K562 (cell line): Measurements from ENCODE around the gene RAB7A. TPM values are rescaled to one million over a fixed set of nuclear protein-coding genes. Genes with fewer than 3 reads are reported as not detected.

Experiments
- ATAC-seq: fragments of 200-7000 bp; cut with Tn5 transposase; 3 replicates; pipeline ENCODE4 v1.9.1; 2020; ENCODE audit warnings: moderate library complexity
- BruUV-seq: library from RNA; stranded (reverse); fragments of 400-500 nt; replicated peaks from 2 replicates; lab custom pipeline; 2021; lab: Mats Ljungman, UMichigan
- CTCF ChIA-PET: fragments of 300-600 bp; formaldehyde crosslinking; extraction: SDS; loops from one replicate; lab custom pipeline; 2021; ENCODE audit warnings: low intra/inter-chr PET ratio; lab: Yijun Ruan, JAX
- POLR2A ChIA-PET: fragments of 300-600, 350-650 bp; sonication (Branson Sonifier 250); formaldehyde crosslinking; extraction: SDS; loops from one replicate; lab custom pipeline; 2021; ENCODE audit warnings: antibody characterized with exemption, inconsistent platforms; lab: Yijun Ruan, JAX
- DNase-seq, 4 experiments: peaks; one replicate each; pipeline versions ENCODE4 v3.0.0 to v3.0.0-alpha.2; 2011 to 2018; ENCODE audit warnings: low spot score in 3 of 4, mixed read lengths in 3 of 4; ENCODE audit errors: extremely low read depth in 1 of 4
- FAIRE-seq: peaks from 2 replicates; lab custom pipeline; 2011; peaks lifted over from hg19 to GRCh38; lab: Jason Lieb, UNC
- H2AFZ ChIP-seq: 2 replicates; pipeline ENCODE4 v1.6.0; 2011; ENCODE audit warnings: low read depth, low read length, control low read depth, inconsistent platforms
- H3K27ac ChIP-seq: fragments of 200-600 bp; 3 replicates; pipeline ENCODE4 v1.8.0; 2011; ENCODE audit warnings: low read depth, mild to moderate bottlenecking, control low read depth, inconsistent platforms, low read length, moderate library complexity, mixed read lengths; ENCODE audit errors: extremely low read depth
- H3K27me3 ChIP-seq, 2 experiments: fragments of 300-600 bp in 1 of 2; 2 replicates in 1 of 2; 3 replicates in 1 of 2; pipeline versions ENCODE4 v1.6.0 to v1.8.0; 2011; ENCODE audit warnings: inconsistent platforms in 2 of 2, low read length in 2 of 2, mild to moderate bottlenecking in 1 of 2, mixed read lengths in 1 of 2, moderate library complexity in 1 of 2; ENCODE audit not compliant: control insufficient read depth in 2 of 2, insufficient read depth in 2 of 2
- H3K36me3 ChIP-seq: fragments of 300-600 bp; 3 replicates; pipeline ENCODE4 v1.8.0; 2011; ENCODE audit warnings: mild to moderate bottlenecking, low read length, inconsistent platforms; ENCODE audit not compliant: control insufficient read depth, insufficient read depth
- H3K4me1 ChIP-seq, 2 experiments: fragments of 200-600 bp in 1 of 2; replicated peaks in 1 of 2; 2 replicates in 1 of 2; 3 replicates in 1 of 2; pipeline versions ENCODE4 v1.5.1 to v1.8.0; 2011; ENCODE audit warnings: inconsistent platforms in 2 of 2, low read length in 2 of 2, mild to moderate bottlenecking in 1 of 2, mixed read lengths in 1 of 2, moderate library complexity in 1 of 2; ENCODE audit not compliant: control insufficient read depth in 2 of 2, insufficient read depth in 2 of 2
- H3K4me2 ChIP-seq: 2 replicates; pipeline ENCODE4 v1.6.1; 2011; ENCODE audit warnings: low read length, control low read depth, inconsistent platforms, mixed read lengths; ENCODE audit not compliant: insufficient read depth
- H3K4me3 ChIP-seq: fragments of 200-600 bp; sonication (generic), shearing (Covaris generic); 2 replicates; pipeline ENCODE4 v1.5.1; 2016; ENCODE audit warnings: control low read depth, inconsistent platforms
- H3K79me2 ChIP-seq: fragments of 200-600 bp; 3 replicates; pipeline ENCODE4 v1.8.0; 2011; ENCODE audit warnings: low read length, inconsistent platforms; ENCODE audit not compliant: control insufficient read depth, insufficient read depth
- H3K9ac ChIP-seq, 2 experiments: 2 replicates each; pipeline versions ENCODE4 v1.6.0 to v1.6.1; 2011; ENCODE audit warnings: low read depth in 2 of 2, low read length in 2 of 2, control low read depth in 1 of 2, inconsistent platforms in 1 of 2, mild to moderate bottlenecking in 1 of 2, mixed read lengths in 1 of 2; ENCODE audit not compliant: insufficient read depth in 1 of 2
- H3K9me1 ChIP-seq: one replicate; pipeline ENCODE4 v1.6.0; 2011; ENCODE audit warnings: inconsistent platforms, mild to moderate bottlenecking, low read length, moderate library complexity; ENCODE audit not compliant: control insufficient read depth, insufficient read depth
- H3K9me3 ChIP-seq: replicated peaks from 2 replicates; pipeline ENCODE4 v1.5.1; 2011; ENCODE audit warnings: low read depth, low read length, inconsistent platforms; ENCODE audit not compliant: control insufficient read depth, insufficient read depth
- H4K20me1 ChIP-seq: replicated peaks from 2 replicates; pipeline ENCODE4 v1.6.1; 2011; ENCODE audit warnings: low read length, inconsistent platforms, mixed read lengths; ENCODE audit not compliant: control insufficient read depth, insufficient read depth
- GTF2F1 ChIP-seq: IDR thresholded peaks from 2 replicates; pipeline ENCODE4 v1.6.1; 2011; ENCODE audit warnings: low read depth, low read length, improper control_type of control experiment
- RCOR1 ChIP-seq, 2 experiments: IDR thresholded peaks; 2 replicates each; pipeline ENCODE4 v1.6.1; 2012; ENCODE audit warnings: low read depth in 2 of 2, low read length in 2 of 2, borderline replicate concordance in 1 of 2, improper control_type of control experiment in 1 of 2
- SMC3 ChIP-seq: conservative IDR thresholded peaks from 2 replicates; pipeline ENCODE4 v1.6.1; 2011; ENCODE audit warnings: low read depth, low read length, improper control_type of control experiment; ENCODE audit not compliant: insufficient read depth
- ZBTB26 ChIP-seq: fragments of 450-650 bp; formaldehyde crosslinking; IDR thresholded peaks from 2 replicates; pipeline ENCODE4 v1.4.0; 2022; ENCODE audit warnings: missing genetic modification characterization
- WGBS: fragments of 100-300 bp; shearing (Covaris generic); methylation state at CpG from one replicate; pipeline ENCODE4 v1.1.6; 2016; ENCODE audit warnings: low coverage, mixed read lengths; ENCODE audit not compliant: insufficient coverage; ENCODE audit errors: missing lambda C conversion rate; 5-methylcytosine and 5-hydroxymethylcytosine counted together
- in situ Hi-C: fragments of 300-500 bp; cut with MboI; formaldehyde crosslinking; loops from 4 replicates; pipeline ENCODE4 v1.15.0; 2018; ENCODE audit warnings: inconsistent platforms, mixed read lengths
- intact Hi-C: fragments of 100-400 bp; cut with micrococcal nuclease; formaldehyde crosslinking; loops from 2 replicates; pipeline ENCODE4 v1.14.2; 2022
- polyA plus RNA-seq, 8 experiments: library from polyadenylated mRNA; depleted of rRNA in 4 of 8; stranded (reverse) in 5 of 8; unstranded in 3 of 8; fragments of >200 nt; fragmentation: Nextera tagmentation in 2 of 8; fragmentation: Illumina TruSeq in 1 of 8; extraction: Ambion mirVana in 2 of 8; extraction: Trizol in 1 of 8; gene quantifications; 2 replicates each; pipeline versions ENCODE4 v1.2.1 to v1.2.3, GENCODE V29; 2011 to 2014; ENCODE audit warnings: inconsistent platforms in 1 of 8, missing spikeins in 1 of 8
- total RNA-seq, 7 experiments: library from RNA; depleted of rRNA in 6 of 7; stranded (reverse); fragments of >200 nt in 6 of 7; fragmentation: Illumina TruSeq in 2 of 7; extraction: Trizol in 2 of 7; gene quantifications; 2 replicates each; pipeline versions ENCODE4 v1.2.1 to v1.2.3, GENCODE V29; 2011 to 2021; ENCODE audit warnings: low replicate concordance in 1 of 7
- TF ChIP-seq, protein P1 (sequence below): sonication (generic); formaldehyde crosslinking; IDR thresholded peaks from 2 replicates; pipeline ENCODE4 v1.8.0; 2022; ENCODE audit warnings: mild to moderate bottlenecking, missing genetic modification reagents, borderline replicate concordance
- TF ChIP-seq, protein P2 (sequence below): fragments of 450-650 bp; IDR thresholded peaks from 2 replicates; pipeline ENCODE4 v1.6.1; 2016
- TF ChIP-seq, protein P3 (sequence below): fragments of 250-450 bp; sonication (Bioruptor Pico); IDR thresholded peaks from 2 replicates; pipeline ENCODE4 v1.9.0; 2021; ENCODE audit warnings: mild to moderate bottlenecking

Gene RAB7A
- total and polyA plus RNA-seq, 9 of the 15 experiments (the other 6 are each of a cell fraction or from before 2014, with no cell fraction given): 30.9 to 204 (median 72.8) TPM

- DNase-seq (no peak), FAIRE-seq (no peak), ATAC-seq (no peak)
- no peak overlapping the region for H2AFZ ChIP-seq
- intact Hi-C loops: loop anchor here (5.0 kb wide), 2 partner anchors 46 to 166 kb away; no protein-coding TSS in a partner anchor
- H3K9me1 ChIP-seq: no peaks in the 10 kb centered on the region
- H3K9ac ChIP-seq: no peak overlapping the region
- no peaks in the 10 kb centered on the region for H3K27me3 ChIP-seq
- TF ChIP-seq RCOR1 (IDR thresholded peaks at IDR 0.05; ENCODE audit: borderline replicate concordance in 1 of 2, low read depth in 2 of 2, low read length in 2 of 2) (no peak), SMC3 (no peak), ZBTB26 (CRISPR knock-in tag) (no peak), GTF2F1 (no peak)
- TF ChIP-seq, protein P1, sequence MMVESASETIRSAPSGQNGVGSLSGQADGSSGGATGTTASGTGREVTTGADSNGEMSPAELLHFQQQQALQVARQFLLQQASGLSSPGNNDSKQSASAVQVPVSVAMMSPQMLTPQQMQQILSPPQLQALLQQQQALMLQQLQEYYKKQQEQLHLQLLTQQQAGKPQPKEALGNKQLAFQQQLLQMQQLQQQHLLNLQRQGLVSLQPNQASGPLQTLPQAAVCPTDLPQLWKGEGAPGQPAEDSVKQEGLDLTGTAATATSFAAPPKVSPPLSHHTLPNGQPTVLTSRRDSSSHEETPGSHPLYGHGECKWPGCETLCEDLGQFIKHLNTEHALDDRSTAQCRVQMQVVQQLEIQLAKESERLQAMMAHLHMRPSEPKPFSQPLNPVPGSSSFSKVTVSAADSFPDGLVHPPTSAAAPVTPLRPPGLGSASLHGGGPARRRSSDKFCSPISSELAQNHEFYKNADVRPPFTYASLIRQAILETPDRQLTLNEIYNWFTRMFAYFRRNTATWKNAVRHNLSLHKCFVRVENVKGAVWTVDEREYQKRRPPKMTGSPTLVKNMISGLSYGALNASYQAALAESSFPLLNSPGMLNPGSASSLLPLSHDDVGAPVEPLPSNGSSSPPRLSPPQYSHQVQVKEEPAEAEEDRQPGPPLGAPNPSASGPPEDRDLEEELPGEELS (CRISPR knock-in tag): no peak
- TF ChIP-seq, protein P2, sequence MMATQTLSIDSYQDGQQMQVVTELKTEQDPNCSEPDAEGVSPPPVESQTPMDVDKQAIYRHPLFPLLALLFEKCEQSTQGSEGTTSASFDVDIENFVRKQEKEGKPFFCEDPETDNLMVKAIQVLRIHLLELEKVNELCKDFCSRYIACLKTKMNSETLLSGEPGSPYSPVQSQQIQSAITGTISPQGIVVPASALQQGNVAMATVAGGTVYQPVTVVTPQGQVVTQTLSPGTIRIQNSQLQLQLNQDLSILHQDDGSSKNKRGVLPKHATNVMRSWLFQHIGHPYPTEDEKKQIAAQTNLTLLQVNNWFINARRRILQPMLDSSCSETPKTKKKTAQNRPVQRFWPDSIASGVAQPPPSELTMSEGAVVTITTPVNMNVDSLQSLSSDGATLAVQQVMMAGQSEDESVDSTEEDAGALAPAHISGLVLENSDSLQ: no peak
- TF ChIP-seq, protein P3, sequence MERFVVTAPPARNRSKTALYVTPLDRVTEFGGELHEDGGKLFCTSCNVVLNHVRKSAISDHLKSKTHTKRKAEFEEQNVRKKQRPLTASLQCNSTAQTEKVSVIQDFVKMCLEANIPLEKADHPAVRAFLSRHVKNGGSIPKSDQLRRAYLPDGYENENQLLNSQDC (CRISPR knock-in tag): no peak
- H3K36me3 ChIP-seq: no peaks in the 10 kb centered on the region
- WGBS: 70% methylated on average over 15 of the region's 15 CpGs
- H3K4me1 ChIP-seq: peaks cover 13 to 36% of the 10 kb centered on the region in 2 experiments; a peak in 4 of 5 replicates
- H3K79me2 ChIP-seq: no peaks in the 10 kb centered on the region
- no peaks in the 10 kb centered on the region for H4K20me1 ChIP-seq
- H3K27ac ChIP-seq: no peak overlapping the region
- H3K9me3 ChIP-seq: no peaks in the 10 kb centered on the region
- H3K4me3 ChIP-seq: no peak overlapping the region
- in situ Hi-C loops: no loop called here
- no TSS peak for BruUV-seq
- CTCF ChIA-PET: no interaction called here
- POLR2A ChIA-PET: no interaction called here
- H3K4me2 ChIP-seq: no peak overlapping the region
Observed at GRCh38 chr3:128847666-128848370, 121.8 kb downstream of the RAB7A start.
